ENCODE measurements around the gene CEMIP2.
A peak's percentile ranks its signal among the peaks of the same experiment; 100 is the strongest.

The CEMIP2 gene

GRCh38 chr9:71725590-71726338, 42.5 kb downstream of the CEMIP2 start:
- H3K4me3 ChIP-seq (ENCODE audit: low read length) = no peak overlapping the region
- DNase-seq (ENCODE audit: low read depth) = peak; percentile 96
- TF ChIP-seq, protein P1, sequence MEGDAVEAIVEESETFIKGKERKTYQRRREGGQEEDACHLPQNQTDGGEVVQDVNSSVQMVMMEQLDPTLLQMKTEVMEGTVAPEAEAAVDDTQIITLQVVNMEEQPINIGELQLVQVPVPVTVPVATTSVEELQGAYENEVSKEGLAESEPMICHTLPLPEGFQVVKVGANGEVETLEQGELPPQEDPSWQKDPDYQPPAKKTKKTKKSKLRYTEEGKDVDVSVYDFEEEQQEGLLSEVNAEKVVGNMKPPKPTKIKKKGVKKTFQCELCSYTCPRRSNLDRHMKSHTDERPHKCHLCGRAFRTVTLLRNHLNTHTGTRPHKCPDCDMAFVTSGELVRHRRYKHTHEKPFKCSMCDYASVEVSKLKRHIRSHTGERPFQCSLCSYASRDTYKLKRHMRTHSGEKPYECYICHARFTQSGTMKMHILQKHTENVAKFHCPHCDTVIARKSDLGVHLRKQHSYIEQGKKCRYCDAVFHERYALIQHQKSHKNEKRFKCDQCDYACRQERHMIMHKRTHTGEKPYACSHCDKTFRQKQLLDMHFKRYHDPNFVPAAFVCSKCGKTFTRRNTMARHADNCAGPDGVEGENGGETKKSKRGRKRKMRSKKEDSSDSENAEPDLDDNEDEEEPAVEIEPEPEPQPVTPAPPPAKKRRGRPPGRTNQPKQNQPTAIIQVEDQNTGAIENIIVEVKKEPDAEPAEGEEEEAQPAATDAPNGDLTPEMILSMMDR (IDR thresholded peaks at IDR 0.05; ENCODE audit: insufficient read depth, low read depth, low read length, missing control alignments) = no peak

DNA sequence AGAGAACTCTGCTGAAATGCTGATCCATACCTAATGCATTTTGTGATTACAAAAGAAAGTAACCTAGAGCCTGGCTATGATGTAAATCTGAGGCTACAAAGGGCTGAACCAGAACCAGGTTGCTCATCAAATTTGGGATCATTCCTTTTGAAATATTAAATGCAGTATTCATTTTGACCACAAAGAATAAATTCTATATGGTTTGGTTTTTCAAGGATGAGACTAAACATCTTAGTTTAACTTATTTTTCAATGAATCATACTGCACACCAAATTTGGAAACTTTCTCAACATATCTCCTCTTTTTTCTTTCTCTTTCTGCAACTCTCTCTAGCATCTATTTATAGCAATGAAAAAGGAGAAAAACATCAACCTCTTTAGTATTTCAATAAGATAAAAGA, 46.5 kb downstream of the CEMIP2 start:
- DNase-seq (ENCODE audit: low read depth) = no peak

DNA sequence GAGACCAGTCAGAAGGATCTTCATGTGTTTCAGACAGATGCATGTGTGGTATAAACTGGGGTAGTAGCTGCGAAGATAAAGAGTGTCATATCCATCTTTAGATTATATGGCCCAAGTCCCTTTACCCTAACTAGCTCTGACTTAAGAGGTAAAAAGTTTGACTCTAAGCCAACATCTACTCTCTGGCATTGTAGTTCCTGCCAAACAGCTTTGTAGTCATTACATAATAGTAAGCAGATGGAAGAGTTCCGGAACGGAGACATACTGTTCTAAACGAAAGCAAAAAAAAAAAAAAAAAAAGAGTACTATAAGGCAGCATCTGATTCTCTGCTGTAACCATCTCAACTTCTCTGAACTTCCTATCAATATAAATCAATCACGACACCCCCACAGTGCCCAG, 48.8 kb downstream of the CEMIP2 start:
- peak; percentile 68 for DNase-seq (ENCODE audit: low read depth)
- TF ChIP-seq, protein P1 (IDR thresholded peaks at IDR 0.05; ENCODE audit: insufficient read depth, low read depth, low read length, missing control alignments) = no peak
- H3K4me3 ChIP-seq (ENCODE audit: low read length) = no peak overlapping the region

More for the DNA sequence above, 46.5 kb downstream of the CEMIP2 start:
- H3K4me3 ChIP-seq (ENCODE audit: low read length) = no peak overlapping the region
- TF ChIP-seq, protein P1 (IDR thresholded peaks at IDR 0.05; ENCODE audit: insufficient read depth, low read depth, low read length, missing control alignments) = no peak

GRCh38 chr9:71719088-71719487, 49.2 kb downstream of the CEMIP2 start:
- H3K4me3 ChIP-seq (ENCODE audit: low read length) = no peak overlapping the region
- TF ChIP-seq, protein P1 (IDR thresholded peaks at IDR 0.05; ENCODE audit: insufficient read depth, low read depth, low read length, missing control alignments) = no peak
- DNase-seq (ENCODE audit: low read depth) = no peak

DNA sequence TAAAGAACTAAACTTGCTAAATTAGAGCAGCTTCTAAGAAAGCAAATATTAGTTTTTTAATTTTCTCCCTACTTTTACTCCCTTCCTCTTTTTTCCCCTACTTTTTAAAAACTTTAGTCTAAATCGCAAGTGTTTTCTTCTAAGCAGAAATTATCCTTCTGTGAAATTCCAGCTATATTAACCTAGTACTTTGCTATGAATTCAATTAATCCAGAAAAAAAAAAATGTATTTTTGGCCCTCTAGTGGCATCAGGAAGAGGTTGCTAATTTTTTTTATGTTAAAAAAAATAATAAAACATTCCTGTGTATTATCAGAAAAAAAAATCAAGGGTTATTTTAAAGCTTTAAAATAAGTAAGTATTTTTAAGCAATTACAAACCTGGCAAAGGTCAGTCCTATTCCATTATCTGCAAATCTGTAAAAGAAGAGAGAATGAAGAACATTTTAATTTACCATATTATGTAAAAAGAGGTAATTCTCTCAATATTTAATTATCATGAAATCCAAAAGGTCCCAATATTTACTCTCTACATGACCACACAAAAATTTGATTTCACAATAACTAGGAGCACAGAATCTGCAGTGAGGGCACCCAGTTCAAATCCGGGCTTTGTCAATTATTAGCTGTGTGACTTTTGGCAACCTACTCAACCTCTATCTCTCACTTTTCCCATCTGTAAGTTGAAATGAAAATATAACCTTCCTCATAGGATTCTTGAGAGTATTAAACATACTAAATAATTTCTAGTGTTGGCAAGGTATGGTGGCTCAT, 52.0 kb downstream of the CEMIP2 start:
- DNase-seq (ENCODE audit: low read depth) = no peak
- TF ChIP-seq, protein P1 (IDR thresholded peaks at IDR 0.05; ENCODE audit: insufficient read depth, low read depth, low read length, missing control alignments) = peak; percentile 13
- no peak overlapping the region for H3K4me3 ChIP-seq (ENCODE audit: low read length)

DNA sequence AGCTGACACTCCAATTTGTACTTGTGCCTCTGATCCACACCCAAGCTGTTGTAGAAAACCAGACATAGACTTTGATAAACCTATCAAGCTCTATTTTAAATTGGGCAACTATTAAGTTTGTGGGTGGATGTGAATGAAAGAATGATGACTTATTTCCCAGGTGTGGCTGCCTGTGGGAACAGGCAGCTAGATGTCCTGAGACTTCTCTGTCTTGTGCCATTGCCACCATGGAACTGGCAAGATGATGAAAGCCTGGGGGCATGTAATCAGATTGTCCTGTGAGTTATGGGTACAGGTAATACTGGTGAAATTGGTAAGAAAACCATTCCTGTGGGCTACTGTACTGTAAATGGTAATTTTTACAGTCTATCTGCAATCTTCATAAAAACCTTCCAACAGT, 57.5 kb downstream of the CEMIP2 start:
- H3K4me3 ChIP-seq (ENCODE audit: low read length) = no peak overlapping the region
- TF ChIP-seq, protein P1 (IDR thresholded peaks at IDR 0.05; ENCODE audit: insufficient read depth, low read depth, low read length, missing control alignments) = no peak
- peak; percentile 60 for DNase-seq (ENCODE audit: low read depth)
